GM15510 (cell line): ENCODE results near the gene CMIP.

Experiments used
- POLR2A ChIP-seq: IDR thresholded peaks from 3 replicates; pipeline ENCODE4 v1.6.1; 2011; ENCODE audit warnings: borderline replicate concordance; ENCODE audit not compliant: insufficient read length; ENCODE audit errors: extremely low read depth

CMIP gene

GRCh38 chr16:81517150-81517499 lies 72.5 kb downstream of the CMIP start:
- TF ChIP-seq POLR2A = no peak

DNA sequence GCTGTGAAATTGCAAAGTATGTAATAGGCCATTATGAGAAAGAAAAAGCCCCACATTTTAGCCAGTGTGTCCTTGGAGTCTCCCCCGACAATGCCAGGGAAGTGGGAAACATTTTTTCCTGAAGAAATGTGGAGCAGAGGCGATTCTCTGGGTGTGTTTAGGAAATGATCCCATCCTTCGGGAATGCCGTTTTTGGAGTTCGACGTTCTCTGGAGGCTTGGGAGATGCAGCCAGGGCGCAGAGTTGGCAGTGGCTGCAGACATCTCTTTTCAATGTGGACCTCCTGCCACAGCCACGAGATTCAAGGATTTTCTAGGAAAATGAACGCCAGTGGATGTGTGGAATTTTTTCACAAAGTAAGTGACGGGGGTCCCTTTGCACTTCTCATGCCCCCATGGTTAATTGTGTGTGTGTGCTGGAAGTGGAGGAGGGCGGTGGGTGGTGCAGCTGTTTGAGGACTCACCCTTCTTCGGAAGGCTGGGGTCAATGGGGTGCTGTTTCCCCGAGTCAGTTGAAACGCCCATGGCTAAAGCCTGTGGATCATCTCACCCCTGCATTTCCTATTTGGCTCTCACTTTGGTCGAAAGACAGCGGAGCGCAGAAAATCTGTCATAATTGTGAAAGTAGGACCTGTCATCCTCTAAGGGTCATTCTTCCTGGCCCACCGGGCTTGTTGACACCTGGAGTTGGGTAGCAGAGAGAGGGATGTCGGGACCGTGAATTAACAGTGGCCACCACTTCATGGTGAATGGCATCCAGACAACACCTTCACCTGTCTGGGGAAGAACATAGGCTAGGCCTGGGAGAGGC lies 73.2 kb downstream of the CMIP start:
- no peak for TF ChIP-seq POLR2A

- no peak for TF ChIP-seq POLR2A
These were observed 73.8 kb downstream of the CMIP start for GRCh38 chr16:81518439-81518757.

DNA sequence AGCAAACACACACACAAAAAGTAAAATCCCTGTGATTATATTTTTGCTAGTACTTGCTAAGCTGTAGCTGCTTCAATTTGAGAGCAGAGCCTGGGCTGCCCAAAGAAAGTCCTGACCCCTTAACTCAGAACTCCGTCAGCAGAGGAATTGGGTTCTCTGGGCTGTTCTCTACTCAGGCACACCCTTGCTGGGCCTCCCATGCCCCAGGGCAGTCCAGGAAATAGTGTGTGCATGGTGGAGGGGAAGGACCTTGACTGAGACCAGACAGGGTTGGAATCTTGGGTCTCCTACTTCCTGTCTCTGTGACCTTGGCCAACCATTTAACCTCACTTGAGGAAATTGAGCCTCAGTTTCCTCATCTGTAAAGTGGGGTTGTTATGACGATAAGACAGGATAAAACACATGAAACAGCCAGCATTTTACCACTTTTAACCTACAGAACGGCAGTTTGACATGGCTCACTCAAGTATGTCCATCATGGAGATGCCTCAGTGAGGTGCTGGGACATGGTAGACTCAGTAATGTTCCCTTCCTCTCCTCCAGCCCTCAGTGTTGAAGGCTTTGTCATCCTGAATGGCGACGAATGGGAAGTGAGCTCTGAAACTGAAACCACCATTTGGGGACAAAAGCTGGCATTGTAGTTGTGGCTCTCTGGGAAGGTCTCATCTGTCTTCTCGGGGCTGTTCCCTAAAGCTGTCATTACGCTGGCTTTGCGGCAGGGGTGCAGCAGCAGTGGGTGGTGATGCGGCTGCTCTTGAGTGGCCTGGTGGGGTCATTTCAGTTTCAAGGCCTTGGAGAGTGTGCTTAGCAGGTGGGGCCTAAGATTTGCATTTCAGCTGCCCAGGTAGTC lies 74.9 kb downstream of the CMIP start:
- no peak for TF ChIP-seq POLR2A

DNA sequence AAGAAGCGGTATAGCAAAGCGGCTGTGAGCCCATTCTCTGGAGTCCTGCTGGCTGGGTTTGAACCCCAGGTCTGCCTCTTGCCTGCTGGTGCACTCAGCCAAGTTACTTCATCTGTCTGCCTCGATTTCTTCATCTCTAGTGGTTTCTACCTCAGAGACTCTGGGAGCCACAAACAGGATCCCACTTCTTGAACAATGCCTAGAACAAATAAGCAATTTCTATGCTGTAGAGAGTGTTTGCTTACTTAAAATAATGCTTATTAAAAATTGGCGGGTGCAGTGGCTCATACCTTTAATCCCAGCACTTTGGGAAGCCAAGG lies 75.5 kb downstream of the CMIP start:
- no peak for TF ChIP-seq POLR2A

GRCh38 chr16:81520560-81521135 lies 76.0 kb downstream of the CMIP start:
- TF ChIP-seq POLR2A = no peak

GRCh38 chr16:81521141-81521626 lies 76.6 kb downstream of the CMIP start:
- no peak for TF ChIP-seq POLR2A

DNA sequence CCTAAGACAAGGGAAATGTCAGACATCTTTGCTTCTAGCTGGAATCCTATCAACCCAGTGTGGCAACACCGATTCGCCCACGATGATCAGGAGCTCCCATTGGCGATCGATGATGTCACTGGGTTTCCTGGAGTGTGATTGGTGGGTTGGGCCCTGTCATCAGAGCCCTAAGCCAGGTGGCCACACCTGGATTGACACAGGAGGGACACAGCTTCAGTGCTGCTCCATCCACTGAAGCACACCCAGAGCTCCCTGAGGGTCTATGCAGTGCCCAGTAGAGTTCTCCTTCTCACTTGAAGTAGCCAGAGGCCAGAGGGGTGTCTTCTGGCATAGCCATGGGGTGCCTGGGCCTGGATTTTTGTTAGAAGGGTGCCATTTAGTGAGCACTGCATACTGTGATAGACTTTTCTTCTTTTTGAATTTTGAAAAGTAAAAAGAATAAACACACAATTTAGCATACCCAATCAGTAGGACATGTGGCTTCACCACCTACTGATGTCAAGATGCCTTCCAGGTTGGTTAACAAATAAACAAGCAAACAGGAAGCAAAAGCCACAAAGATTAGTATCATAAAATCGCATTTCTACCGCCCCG lies 77.6 kb downstream of the CMIP start:
- no peak for TF ChIP-seq POLR2A

GRCh38 chr16:81523387-81524115 lies 78.9 kb downstream of the CMIP start:
- TF ChIP-seq POLR2A = no peak

DNA sequence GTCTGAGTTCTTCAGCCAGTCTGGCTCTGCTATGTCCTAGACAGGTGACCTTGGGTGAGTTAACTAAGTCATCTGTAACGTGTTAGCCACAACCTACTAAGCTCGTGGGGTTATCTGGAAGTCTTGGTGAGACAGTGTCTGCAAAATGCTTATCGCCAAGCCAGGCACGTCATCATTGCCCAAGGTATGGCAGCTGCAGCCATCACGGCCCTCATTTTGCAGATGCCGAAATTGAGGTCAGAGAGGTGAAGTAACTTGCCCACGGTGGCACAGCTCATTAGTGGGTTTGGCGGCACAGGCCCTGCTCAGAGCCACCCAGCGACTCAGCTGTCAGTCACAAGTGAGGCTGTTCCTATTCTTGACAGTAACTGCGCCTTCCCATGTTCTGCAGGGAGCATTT lies 79.8 kb downstream of the CMIP start:
- TF ChIP-seq POLR2A = no peak

- TF ChIP-seq POLR2A = no peak
These were observed 81.6 kb downstream of the CMIP start for GRCh38 chr16:81526199-81526598.

DNA sequence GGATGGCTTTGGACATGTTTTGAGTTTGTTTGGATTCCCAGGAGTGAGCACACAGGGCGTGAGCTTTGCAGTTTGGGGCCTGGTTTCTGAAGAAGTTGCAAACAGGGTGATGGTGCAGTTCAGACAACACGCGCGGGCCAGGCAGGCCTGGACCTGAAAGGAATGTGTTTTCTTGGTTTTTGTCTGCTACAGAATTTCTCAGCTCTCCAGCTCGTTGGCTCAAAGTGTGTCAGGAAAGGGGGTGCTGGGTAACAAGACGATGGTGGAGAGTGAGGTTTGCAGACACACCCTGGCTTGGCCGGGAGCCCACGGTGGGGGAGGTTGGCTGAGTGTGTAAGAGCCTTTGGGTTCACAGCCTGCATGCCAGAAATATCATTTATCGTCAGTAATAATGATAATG lies 82.3 kb downstream of the CMIP start:
- no peak for TF ChIP-seq POLR2A

DNA sequence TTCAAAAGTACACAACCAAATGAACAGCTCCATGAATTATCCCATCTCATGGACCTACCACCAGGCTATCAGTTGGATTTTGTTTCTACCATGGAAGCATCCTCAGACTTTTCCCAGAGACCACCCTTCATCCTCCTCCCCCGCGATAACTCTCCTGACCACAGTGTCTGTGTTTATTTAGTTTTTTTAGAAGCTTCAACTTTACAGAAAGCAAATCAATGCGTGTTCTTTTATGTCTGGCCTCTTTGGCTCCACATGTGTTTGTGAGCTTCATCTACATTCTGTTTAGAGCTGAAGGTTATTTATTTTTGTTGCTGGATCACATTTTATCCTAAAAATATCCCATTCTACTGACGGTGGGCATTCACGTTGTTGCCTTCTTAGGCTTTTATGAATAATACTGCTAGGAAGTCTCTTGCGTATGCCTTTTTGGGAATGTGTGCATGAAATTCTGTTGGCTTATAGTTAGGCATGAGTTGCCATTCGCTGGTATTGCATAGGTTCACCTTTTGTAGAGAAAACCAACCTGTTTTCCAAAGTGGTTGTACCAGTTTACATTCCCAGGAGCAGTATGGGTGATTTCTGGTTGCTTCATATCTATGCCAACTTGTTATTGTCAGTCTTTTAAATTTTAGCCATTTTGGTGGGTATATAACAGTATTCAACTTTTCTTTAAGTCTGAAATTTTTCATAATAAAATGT lies 83.0 kb downstream of the CMIP start:
- TF ChIP-seq POLR2A = no peak

GRCh38 chr16:81528256-81528655 lies 83.6 kb downstream of the CMIP start:
- no peak for TF ChIP-seq POLR2A
